WERI-Rb-1 (cell line): ENCODE data around the gene RALB.

Experiments used
- DNase-seq: peaks from one replicate; pipeline ENCODE4 v3.0.0-alpha.2; 2020
- H3K27ac ChIP-seq: fragments of 250-450 bp; sonication (Bioruptor Pico); 2 replicates; pipeline ENCODE4 v1.5.1; 2020; ENCODE audit warnings: mild to moderate bottlenecking, moderate library complexity
- H3K27me3 ChIP-seq: fragments of 250-450 bp; sonication (Bioruptor Pico); 2 replicates; pipeline ENCODE4 v1.5.1; 2021; ENCODE audit warnings: mild to moderate bottlenecking, low read depth, moderate library complexity; ENCODE audit not compliant: insufficient read depth, severe bottlenecking
- H3K36me3 ChIP-seq: fragments of 250-450 bp; sonication (Bioruptor Pico); 2 replicates; pipeline ENCODE4 v1.5.1; 2020; ENCODE audit warnings: mild to moderate bottlenecking, moderate library complexity
- H3K4me3 ChIP-seq: 2 replicates; pipeline ENCODE4 v1.5.1; 2011; ENCODE audit warnings: low read depth, mild to moderate bottlenecking, control low read depth, low read length
- H3K9me3 ChIP-seq: fragments of 250-450 bp; sonication (Bioruptor Pico); 2 replicates; pipeline ENCODE4 v1.5.1; 2021; ENCODE audit warnings: mild to moderate bottlenecking, moderate library complexity; ENCODE audit not compliant: severe bottlenecking
- TF ChIP-seq, protein P1 (sequence below): IDR thresholded peaks from 2 replicates; pipeline ENCODE4 v1.5.1; 2011; ENCODE audit warnings: low read depth, mild to moderate bottlenecking, control low read depth, inconsistent platforms, low read length

RALB gene

DNA sequence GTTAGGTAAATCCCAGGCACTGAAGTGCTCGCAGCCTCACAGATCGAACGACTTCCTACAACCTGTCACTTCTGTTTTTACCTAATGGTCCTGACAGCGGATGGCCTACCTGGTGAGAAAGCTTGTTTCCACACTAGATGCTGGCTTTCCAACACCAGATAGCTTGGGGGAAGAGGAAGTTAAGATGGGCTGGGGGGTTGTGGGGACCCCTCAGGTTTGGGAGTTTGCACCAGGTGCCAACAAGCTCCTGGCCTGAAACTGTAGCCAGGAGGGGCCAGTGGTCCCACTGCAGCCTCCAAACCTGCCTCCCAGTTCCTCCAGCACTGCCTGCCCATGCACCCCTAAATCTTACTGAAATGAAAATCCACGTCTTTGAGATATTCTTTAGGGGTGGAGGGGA lies 33.4 kb upstream of the RALB start:
- Histone ChIP-seq H3K9me3 (peaks cover 4% of the 10 kb centered on the region), H3K4me3 (no peak overlapping the region), H3K27ac (no peak overlapping the region), H3K27me3 (no peaks in the 10 kb centered on the region), H3K36me3 (peaks cover 4% of the 10 kb centered on the region; the same call in 1 of the 2 replicates)
- DNase-seq: no peak
- TF ChIP-seq, protein P1, sequence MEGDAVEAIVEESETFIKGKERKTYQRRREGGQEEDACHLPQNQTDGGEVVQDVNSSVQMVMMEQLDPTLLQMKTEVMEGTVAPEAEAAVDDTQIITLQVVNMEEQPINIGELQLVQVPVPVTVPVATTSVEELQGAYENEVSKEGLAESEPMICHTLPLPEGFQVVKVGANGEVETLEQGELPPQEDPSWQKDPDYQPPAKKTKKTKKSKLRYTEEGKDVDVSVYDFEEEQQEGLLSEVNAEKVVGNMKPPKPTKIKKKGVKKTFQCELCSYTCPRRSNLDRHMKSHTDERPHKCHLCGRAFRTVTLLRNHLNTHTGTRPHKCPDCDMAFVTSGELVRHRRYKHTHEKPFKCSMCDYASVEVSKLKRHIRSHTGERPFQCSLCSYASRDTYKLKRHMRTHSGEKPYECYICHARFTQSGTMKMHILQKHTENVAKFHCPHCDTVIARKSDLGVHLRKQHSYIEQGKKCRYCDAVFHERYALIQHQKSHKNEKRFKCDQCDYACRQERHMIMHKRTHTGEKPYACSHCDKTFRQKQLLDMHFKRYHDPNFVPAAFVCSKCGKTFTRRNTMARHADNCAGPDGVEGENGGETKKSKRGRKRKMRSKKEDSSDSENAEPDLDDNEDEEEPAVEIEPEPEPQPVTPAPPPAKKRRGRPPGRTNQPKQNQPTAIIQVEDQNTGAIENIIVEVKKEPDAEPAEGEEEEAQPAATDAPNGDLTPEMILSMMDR: no peak

DNA sequence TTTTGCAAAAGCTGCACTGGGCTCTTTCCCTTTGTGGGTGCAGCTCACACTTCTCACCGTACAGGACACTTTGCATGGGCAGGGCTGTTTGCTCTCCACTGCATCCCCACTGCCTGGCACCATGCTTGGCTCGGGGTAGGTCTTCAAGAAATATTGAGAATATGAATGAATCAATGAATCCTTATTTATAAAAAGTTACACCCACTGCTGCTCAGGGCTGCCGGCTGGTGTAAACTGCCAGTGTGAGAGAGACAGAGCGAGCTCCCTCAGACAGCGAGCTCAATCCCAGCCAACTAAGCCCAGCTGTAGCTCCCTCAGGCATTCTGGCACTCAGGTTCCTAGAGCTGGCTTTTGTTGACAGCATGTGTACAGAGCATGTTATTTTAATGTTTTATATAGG lies 32.9 kb upstream of the RALB start:
- no peak overlapping the region for H3K4me3 ChIP-seq
- H3K36me3 ChIP-seq: peaks cover 4% of the 10 kb centered on the region; the same call in 1 of the 2 replicates
- no peaks in the 10 kb centered on the region for H3K27me3 ChIP-seq
- TF ChIP-seq, protein P1: no peak
- H3K27ac ChIP-seq: no peak overlapping the region
- DNase-seq: no peak
- peaks cover 4% of the 10 kb centered on the region for H3K9me3 ChIP-seq

DNA sequence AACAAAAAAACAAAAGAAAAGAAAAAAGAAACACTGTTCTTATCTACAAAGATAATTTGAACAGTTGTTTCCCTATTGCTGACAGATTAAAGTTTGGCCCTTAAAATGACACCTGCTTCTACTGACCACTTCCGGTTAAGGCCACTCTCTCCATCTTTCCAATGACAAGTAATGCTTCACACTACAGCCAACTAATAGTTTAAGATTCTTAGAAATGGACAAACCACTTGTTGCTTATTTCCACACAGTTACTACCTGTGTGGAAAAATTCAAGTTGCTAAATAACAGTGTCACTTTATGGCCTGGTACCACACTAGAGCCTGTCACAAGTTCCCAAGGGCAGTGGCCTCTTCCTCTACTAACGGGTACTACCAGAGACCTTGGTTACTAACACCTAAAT lies 31.9 kb upstream of the RALB start:
- no peak overlapping the region for H3K27ac ChIP-seq
- no peak overlapping the region for H3K4me3 ChIP-seq
- peaks cover 4% of the 10 kb centered on the region for H3K9me3 ChIP-seq
- H3K27me3 ChIP-seq: no peaks in the 10 kb centered on the region
- peaks cover 4% of the 10 kb centered on the region; the same call in 1 of the 2 replicates for H3K36me3 ChIP-seq
- TF ChIP-seq, protein P1: no peak
- no peak for DNase-seq

DNA sequence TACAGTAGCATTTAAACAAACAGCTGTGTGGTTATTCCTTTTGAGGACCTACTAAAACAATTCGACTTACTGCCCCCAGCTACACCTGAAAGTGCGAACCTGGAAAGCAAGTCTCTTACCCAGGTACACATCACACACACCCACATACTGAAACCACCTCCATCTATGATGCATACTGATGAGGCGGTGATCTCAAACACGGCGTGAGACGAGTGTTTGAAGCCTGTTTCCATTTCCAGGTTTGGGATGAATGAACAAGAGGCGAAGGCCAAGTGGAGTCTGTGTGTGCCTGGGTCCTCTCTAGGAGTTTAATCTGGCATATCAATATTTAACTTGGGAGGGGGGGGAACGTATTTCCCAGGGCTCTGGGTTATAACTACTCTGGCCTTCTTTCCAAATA lies 31.0 kb upstream of the RALB start:
- Histone ChIP-seq H3K27ac (no peak overlapping the region), H3K9me3 (peaks cover 4% of the 10 kb centered on the region), H3K4me3 (no peak overlapping the region), H3K36me3 (peaks cover 4% of the 10 kb centered on the region; the same call in 1 of the 2 replicates), H3K27me3 (no peaks in the 10 kb centered on the region)
- TF ChIP-seq, protein P1: no peak
- DNase-seq: no peak

DNA sequence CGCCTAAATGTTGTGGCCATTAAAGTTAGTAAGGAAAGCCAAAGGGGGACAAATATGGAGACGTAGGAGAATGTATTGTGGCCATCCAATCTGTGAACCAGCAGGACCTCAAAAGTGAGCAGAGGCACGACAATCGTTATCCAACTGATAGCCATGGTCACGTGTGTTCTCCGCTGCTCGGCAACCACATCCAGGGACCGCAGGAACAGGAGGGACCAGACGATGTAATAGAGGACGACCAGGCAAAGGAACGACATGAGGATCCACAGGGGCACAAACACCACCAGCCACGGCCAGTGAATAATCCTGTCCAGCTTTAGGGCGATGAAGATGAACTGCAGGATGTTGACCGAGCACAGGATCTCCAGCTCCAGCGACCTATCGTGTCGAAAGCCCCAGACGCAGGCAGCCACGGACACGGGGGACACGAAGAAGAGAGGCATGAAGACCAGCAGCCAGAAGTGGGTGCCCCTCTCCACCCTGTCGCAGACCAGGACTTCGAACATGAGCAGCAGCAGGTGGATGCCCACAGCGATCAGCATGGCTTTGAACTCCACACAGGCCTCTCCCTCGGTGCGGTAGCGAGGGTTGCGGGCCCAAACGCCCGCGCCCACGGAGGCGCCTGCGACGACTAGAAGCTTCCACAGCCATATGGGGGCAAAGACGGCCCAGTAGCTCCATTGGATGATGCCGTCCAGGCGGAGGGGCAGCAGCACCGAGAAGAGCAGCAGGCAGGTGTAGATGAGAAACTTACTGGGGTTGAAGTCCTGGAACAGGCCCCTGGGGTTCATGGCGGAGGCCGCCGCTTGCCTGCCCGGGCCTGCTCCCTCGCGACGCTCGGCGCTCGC lies 30.2 kb upstream of the RALB start:
- TF ChIP-seq, protein P1: no peak

More for the DNA sequence above, 30.2 kb upstream of the RALB start:
- DNase-seq: no peak
- Histone ChIP-seq H3K36me3 (peaks cover 4% of the 10 kb centered on the region; the same call in 1 of the 2 replicates), H3K27me3 (no peaks in the 10 kb centered on the region), H3K27ac (no peak overlapping the region), H3K9me3 (peaks cover 4% of the 10 kb centered on the region), H3K4me3 (no peak overlapping the region)
